ENCODE measurements around the gene KNDC1. TPM values are rescaled to one million over a fixed set of nuclear protein-coding genes. Genes with fewer than 3 reads are reported as not detected.

The KNDC1 gene
- total and polyA plus RNA-seq, 2 donors (not counting 3 experiments of a cell fraction or from before 2014, with no cell fraction given), result not detected

DNA sequence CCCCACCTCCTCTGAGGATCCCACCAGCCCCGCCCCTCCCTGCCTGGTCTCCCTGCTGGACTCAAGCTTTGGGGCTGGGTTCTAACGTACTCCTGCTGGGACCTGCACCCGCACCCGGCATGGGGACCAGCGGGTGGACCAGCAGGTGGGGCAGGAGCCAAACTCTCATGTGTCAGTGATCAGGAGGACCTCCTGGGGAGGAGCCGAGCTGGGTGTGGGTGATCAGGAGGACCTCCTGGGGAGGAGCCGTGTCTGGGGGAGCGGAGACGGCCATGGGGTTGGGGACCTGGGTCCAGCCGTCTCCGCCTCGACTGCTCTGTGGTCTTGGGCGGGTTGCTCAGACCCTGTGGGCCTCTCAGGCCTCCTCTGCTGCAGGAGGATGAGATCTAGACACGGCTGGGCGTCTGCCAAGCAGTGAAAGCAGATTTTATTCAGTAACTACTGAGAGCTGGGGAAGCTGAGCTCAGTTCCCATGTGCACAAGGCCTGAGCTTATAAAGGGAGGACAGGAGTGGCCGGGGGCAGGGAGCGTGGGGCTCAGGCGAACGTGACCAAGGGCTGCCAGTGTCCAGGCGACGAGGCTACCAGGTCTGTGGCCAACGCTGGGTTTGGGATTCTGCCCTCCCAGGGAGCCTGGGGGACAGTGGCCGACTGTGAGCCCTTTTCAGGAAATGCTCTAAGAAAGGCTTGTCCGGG is 36.3 kb downstream of the KNDC1 start:
- dilution Hi-C loops (cut with MboI; ENCODE audit: extremely low pct_ligation_motif_present, low sequenced_read_pairs), result no loop called here
- Histone ChIP-seq H2AFZ (ENCODE audit: low read depth, low read length) (no peak overlapping the region), H3K4me3 (replicated peaks in 1 of 3; ENCODE audit: insufficient read depth in 1 of 3, low read depth in 1 of 3, low read length in 3 of 3) (no peak overlapping the region), H3K27ac (ENCODE audit: insufficient read depth, low read depth, low read length) (no peak overlapping the region), H3K4me2 (ENCODE audit: insufficient read depth, low read length) (no peak overlapping the region), H3K9me3 (replicated peaks; ENCODE audit: control insufficient read depth, insufficient read depth, low read length) (no peaks in the 10 kb centered on the region), H3K27me3 (ENCODE audit: control insufficient read depth in 2 of 2, insufficient read depth in 2 of 2, low read length in 2 of 2) (no peaks in the 10 kb centered on the region), H3K9ac (replicated peaks; ENCODE audit: extremely low read depth, insufficient read depth, low read length) (no peak overlapping the region), H3K4me1 (ENCODE audit: control insufficient read depth, extremely low read depth, insufficient read depth, low read length) (no peaks in the 10 kb centered on the region), H3K79me2 (ENCODE audit: control insufficient read depth, insufficient read depth, low read length) (no peaks in the 10 kb centered on the region), H4K20me1 (replicated peaks; ENCODE audit: control insufficient read depth, extremely low read depth, insufficient read depth, low read length) (no peaks in the 10 kb centered on the region), H3K9me1 (replicated peaks; ENCODE audit: control insufficient read depth, extremely low read depth, insufficient read depth, low read length) (no peaks in the 10 kb centered on the region), H3K36me3 (ENCODE audit: control insufficient read depth in 2 of 2, extremely low read depth in 1 of 2, insufficient read depth in 2 of 2, low read length in 2 of 2) (no peaks in the 10 kb centered on the region)
- FAIRE-seq (no peak), DNase-seq (ENCODE audit: low read depth, low spot score) (no peak)
- ChIA-PET POLR2A (no interaction called here), CTCF (no interaction called here)
- TF ChIP-seq, protein P1, sequence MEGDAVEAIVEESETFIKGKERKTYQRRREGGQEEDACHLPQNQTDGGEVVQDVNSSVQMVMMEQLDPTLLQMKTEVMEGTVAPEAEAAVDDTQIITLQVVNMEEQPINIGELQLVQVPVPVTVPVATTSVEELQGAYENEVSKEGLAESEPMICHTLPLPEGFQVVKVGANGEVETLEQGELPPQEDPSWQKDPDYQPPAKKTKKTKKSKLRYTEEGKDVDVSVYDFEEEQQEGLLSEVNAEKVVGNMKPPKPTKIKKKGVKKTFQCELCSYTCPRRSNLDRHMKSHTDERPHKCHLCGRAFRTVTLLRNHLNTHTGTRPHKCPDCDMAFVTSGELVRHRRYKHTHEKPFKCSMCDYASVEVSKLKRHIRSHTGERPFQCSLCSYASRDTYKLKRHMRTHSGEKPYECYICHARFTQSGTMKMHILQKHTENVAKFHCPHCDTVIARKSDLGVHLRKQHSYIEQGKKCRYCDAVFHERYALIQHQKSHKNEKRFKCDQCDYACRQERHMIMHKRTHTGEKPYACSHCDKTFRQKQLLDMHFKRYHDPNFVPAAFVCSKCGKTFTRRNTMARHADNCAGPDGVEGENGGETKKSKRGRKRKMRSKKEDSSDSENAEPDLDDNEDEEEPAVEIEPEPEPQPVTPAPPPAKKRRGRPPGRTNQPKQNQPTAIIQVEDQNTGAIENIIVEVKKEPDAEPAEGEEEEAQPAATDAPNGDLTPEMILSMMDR (IDR thresholded peaks at IDR 0.05; ENCODE audit: extremely low read depth in 1 of 2, insufficient read depth in 1 of 2, low read depth in 1 of 2, low read length in 2 of 2), result no peak
- TF ChIP-seq, protein P2, sequence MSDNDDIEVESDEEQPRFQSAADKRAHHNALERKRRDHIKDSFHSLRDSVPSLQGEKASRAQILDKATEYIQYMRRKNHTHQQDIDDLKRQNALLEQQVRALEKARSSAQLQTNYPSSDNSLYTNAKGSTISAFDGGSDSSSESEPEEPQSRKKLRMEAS (IDR thresholded peaks at IDR 0.05; ENCODE audit: insufficient read depth, insufficient read length), result no peak
- TF ChIP-seq MYC (IDR thresholded peaks at IDR 0.05; ENCODE audit: low read depth, low read length) (no peak), EZH2 (IDR thresholded peaks at IDR 0.05; ENCODE audit: borderline replicate concordance, low read depth, low read length, severe bottlenecking) (no peak), JUN (IDR thresholded peaks at IDR 0.05; ENCODE audit: borderline replicate concordance, insufficient read depth, insufficient read length, low read depth) (no peak)
- intact Hi-C loops (cut with micrococcal nuclease), result no loop called here
- no TSS peak for BruUV-seq (replicated peaks)
